GM18499 (cell line): ENCODE results near the gene BGN.

ENCODE experiments used
- ATAC-seq: cut with Tn5 transposase; IDR thresholded peaks from one replicate; pipeline ENCODE4 v1.9.1; 2021; ENCODE audit warnings: moderate number of reproducible peaks; ENCODE audit not compliant: insufficient read depth, unreplicated experiment

Gene BGN

DNA sequence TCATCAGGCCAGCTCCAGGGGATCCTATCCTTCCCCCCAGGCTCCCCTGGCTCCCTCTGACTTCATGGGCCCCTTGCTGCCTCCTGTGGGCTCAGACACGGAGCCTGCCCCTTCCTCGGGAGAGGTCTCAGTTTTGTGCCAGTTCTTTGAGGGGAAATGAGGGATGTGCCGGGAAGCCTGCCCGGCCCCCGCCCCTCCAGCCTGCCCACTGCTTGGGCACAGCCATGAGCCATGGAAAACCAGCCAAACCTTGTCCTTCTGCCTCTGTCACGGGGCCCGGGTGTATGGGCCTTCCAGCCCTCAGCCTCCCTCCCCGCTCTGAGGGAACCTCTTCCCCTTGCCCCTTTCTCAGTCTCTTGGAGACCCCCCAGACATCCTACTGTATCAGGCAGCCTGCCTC is 6.8 kb downstream of the BGN start:
- no peak for ATAC-seq

GRCh38 chrX:153502131-153502530 is 7.4 kb downstream of the BGN start:
- ATAC-seq, result no peak

DNA sequence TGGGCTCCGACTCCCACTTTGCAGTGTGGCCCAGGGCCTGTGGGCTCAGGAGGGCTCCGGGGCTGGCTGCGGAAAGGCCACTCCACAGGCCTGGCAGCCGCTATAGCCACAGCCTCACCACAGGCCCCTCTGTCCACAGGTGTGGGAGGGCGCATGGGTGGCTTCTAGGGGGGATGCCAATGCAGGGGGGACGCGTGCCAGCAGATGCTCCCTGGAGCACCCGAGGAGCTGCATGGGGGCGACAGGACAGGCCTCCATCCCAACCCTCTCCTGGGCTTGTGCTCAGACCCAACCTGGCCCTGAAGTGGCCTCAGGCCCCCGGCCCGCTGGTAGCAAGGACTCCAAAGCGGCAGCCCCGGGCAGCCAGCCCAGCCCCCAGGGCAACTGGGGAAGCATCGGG is 8.0 kb downstream of the BGN start:
- ATAC-seq, result no peak

DNA sequence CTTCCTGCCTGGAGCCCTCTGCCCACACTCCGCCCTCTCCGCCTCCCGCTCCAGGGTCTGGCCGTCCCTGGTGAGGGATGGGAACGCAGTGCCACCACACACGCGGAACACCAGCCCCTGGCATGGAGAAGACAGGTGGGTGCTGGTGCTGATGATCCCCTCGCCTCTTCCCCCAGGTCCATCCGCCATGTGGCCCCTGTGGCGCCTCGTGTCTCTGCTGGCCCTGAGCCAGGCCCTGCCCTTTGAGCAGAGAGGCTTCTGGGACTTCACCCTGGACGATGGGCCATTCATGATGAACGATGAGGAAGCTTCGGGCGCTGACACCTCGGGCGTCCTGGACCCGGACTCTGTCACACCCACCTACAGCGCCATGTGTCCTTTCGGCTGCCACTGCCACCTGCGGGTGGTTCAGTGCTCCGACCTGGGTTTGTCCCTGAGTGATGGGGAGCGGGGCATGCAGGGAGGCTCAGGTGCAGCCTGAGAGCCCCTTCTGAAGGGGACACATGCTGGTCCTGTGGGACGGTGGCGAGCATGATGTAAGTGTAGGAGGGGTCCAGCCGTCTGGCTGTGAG is 9.8 kb downstream of the BGN start:
- no peak for ATAC-seq

DNA sequence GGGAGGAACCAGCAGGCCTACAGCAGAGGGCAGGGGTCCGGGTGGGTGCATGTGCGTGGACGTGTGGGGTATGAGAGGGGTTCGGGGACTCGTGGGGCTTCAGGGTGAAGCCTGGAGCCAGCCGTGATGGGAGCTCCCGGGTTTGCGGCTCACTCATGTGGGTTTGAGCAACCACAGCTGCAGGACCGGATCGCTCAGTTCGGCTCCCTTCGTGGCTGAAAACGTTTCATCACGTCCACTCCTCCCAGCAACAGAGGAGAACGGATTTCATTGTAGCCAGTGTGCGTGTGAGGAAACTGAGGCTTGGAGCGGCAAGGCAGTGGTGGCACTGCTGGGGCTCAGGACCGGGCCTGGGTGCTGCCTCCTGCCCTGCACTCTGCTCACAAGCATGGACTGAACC is 10.6 kb downstream of the BGN start:
- ATAC-seq, result no peak

- no peak for ATAC-seq
Observed at GRCh38 chrX:153507484-153508178, 12.9 kb downstream of the BGN start.

DNA sequence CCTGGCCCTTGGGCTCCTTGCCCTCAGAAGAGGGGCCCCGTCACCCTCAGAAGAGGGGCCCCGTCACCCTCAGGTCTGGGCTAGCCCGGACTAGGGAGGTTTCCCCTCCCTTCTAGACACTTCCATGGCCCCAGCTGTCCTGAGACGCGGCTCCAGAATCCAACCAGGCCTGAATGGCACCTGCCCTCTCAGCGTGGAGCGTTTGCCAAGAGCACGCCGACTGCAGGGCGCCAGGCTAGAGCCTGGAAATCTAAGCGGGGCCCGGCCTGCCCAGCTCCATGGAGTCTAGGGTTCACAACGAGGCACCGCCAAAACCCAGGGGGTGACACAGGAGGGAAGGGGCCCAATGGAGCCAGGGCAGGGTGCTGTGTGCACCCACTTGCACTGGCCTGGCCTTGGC is 14.8 kb downstream of the BGN start:
- no peak for ATAC-seq

DNA sequence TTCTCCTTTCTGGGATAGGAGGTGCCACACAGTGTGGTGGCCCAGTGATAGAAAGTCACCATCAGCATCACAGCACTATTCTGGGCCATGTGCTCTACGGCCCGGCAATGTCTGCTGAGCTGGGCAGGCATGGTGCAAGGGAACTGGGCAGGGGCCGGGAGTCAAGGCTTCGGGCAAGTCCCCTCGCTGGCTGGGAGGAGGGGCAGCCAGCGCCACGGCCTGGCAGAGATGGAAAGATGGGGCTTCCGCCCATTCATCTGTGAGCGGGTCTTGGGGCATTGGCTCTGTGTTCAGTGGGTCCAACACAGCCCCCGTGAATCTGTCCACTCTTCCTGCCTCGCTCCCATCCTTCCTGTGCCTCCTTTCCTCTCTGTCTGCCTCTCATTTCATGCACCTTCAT is 15.6 kb downstream of the BGN start:
- ATAC-seq, result no peak

DNA sequence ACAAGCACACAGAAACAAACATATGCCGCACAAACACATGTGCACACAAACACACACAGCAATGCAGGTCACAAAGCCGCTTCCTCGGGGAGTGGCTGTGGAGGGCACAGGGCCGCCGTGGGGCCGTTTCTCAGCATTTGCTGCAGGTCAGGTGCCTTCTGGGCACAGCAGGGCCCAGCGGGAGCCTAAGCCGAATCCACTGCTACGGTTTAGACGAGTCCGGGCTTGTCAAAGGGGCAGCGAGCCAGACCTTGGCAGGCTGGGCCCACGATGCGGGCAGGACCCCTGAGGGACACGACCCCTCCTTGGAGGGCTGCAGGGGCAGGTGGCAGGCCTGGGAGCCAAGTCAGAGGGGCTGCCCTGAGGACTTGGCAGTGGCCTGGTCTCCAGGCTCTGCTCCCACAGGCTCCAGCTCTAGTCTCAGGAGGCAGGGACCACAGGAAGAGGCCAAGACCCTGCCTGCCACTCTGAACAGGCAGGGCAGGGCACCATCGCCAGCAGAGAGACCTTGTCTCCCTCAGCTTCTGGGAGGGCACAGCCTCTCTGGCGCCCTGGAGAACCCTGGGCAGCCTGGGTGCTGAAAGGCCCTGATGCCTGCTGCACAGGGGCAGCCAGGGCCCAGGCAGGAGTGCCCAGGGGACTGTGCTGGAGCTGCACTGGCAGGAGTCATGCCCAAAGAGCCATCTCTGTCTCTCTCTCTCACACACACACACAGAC is 17.2 kb downstream of the BGN start:
- no peak for ATAC-seq

- no peak for ATAC-seq
Observed at GRCh38 chrX:153512501-153512893, 17.7 kb downstream of the BGN start.

DNA sequence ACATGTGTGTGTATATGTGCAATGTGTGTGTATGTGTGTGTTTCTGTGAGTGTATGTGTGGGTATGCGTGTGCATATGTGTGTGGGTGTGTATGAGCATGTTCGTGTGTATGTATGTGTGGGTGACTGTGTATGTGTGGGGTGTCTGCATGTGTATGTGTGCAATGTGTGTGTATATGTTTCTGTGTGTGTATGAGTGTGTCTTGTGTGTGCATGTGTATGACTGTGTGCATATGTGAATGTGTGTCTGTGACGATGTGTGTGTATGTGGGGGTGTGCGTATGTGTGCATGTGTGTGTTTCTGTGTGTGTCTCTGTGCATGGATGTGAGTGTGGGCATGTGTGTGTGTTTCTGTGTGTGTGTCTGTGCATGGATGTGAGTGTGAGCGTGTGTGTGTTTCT is 18.5 kb downstream of the BGN start:
- ATAC-seq, result no peak

DNA sequence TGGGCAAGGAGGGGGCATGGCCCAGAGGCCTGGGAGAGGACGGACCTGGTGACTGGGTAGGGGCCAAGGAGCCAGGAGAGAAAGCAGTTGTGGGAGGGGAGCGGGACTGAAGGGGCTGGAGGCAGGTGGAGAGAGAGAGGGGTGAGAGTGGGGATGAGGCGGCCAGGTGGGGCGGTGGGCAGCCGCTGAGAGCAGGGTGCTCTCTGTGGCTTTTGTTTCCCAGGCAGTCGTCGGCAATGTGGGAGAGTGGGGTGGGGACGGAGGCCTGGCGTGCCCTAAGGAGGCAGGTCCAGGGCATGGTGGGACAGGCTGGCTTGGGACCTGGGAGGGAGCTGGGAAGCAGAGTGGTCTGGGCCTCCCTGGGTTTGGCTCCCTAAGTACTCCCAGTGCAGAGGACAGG is 19.5 kb downstream of the BGN start:
- ATAC-seq, result no peak

DNA sequence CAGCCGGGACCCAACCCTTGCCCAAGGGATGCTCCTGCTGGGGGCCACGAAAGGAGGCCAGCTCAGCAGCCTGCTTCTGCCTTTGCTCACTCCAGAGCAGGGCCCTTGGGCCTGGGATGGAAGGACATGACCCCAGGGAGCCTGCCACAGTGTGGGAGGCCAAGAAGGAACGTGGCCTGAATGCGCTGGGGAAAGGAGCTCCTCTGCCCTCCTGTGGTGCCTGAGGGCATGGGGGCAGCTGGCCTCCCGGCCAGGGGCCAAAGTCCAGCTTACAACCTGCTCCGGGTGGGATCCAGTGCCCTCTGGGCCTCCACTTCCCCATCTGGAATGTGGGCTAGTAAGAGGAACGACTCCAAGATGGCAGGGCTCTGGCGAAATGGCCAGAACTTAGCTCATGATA is 20.7 kb downstream of the BGN start:
- ATAC-seq, result no peak

- ATAC-seq, result no peak
Observed at GRCh38 chrX:153516073-153516472, 21.3 kb downstream of the BGN start.

- no peak for ATAC-seq
Observed at GRCh38 chrX:153517423-153517822, 22.6 kb downstream of the BGN start, which contains the start of gene ATP2B3. Gene ATP2B3, plus strand, starts transcription at chrX:153517642. Its CDS starts 18,606 bp downstream, at chrX:153536248.

DNA sequence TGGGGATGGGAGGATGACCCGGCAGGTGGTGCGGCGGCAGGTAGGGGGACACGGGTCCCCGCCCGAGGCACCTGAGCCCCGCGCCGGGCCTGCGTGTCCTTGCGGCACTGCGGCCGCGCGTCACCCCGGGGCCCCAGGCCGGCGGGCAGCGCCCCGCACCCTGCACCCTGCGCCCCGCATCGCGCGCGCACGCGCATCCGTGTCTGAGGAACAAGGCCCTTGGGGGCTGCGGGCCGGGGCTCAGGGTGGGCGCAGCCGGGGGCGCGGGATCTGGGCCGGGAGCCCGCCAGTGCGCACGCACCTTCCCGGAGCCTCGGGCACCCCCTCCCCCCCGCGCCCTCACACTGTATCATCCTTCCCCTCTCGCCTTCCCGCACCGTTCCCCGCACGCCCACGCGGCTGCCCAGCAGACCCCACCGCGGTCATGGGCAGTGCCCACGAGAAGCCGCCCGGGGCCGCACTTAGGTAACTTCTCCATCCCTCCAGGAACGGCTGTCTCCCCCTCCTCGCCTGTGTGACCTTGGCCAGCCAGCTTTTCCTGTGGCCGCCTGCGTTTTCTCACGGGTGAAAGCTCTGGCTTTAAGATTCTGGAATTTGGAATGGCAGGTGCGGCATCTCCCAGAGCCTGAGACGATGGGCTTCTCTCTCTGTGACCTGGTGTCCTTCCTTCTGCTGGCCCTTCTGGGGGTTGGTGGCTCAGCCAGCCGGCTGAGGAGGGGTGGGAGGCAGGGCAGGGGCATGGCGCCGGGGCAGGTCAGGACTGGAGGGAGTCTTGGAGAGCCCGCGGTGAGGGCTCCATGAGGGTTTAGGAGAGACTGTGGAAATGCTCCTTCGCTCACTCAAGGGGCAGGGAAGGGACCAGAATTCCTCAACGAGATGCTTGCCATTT is 23.4 kb downstream of the BGN start:
- no peak for ATAC-seq

DNA sequence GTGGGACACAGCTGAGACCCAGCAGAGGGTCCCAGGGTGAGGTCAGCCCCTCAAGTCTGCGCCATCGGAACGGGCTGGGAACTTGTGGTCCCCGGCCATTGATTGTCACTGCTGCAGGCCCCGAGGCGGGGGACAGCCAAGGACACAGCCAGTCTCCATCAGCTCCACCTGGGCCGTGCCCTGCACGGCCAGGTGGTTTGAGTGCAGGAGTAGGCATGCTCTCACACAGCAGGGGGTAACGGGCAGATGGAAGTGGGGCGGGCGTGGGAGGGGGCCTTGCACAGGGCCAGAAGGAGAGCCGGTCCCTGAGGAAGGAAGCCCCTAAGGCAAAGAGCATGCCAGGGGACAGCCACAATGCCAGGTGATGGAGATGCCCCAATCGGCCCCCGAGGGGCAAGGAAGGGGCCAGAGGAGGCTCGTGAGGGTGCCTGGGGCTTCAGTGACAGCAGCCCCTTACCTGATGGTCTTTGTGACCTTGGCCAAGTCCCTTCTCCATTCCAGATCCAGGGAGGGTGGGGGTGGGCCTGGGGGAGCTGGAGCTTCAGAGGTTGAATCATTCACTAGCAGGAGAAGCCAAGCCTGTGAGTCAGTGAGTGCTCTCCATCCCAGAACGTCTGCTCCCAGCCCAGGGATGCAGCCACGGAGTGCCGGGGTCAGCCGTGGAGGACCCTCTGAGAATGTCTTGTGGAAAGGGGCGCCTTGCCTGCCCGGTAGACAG is 24.9 kb downstream of the BGN start:
- ATAC-seq, result no peak

DNA sequence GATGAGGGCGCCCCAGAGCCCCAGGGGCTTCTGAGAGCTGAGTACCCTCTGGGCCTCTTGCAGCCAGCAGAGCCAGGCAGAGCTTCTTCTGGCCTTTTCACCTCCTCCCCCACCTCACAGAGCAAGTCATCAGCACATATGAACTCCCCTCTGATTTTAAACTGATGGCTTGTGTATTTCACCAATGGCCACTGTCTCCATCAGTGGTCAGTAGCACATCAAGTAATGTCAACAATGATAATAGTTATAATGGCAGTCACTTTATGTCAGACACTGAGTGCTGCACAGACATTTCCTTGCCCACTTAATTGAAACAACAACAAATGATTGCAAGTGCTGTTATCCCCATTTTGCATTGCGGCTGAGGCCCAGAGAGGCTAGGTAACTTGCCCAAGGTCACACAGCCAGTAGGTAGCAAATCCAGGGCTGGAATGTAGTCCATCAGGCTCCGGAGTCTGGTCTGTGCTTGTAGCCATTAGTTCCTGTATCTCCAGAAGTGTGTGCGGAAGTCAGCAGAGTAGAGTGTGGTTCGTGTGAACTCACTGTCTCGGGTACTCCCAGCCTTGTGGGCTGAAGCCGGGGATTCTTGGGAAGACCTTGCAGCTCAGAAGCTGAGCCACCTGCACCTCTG is 25.6 kb downstream of the BGN start:
- ATAC-seq, result no peak

GRCh38 chrX:153521034-153521433 is 26.3 kb downstream of the BGN start:
- no peak for ATAC-seq

- ATAC-seq, result no peak
Observed at GRCh38 chrX:153522259-153522658, 27.5 kb downstream of the BGN start.
